B cell (primary cell): ENCODE results near the gene NPW. TPM values are rescaled to one million over a fixed set of nuclear protein-coding genes. Genes with fewer than 3 reads are reported as not detected.

Source experiments
- ATAC-seq: fragments of 200-7000 bp; cut with Tn5 transposase; one replicate; pipeline ENCODE4 v1.10.0; 2021; ENCODE audit warnings: low read depth, mild to moderate bottlenecking, moderate number of reproducible peaks, moderate library complexity
- CTCF ChIA-PET: fragments of 350-600 bp; sonication (Branson Sonifier 250); formaldehyde crosslinking; loops from one replicate; lab custom pipeline; 2021; ENCODE audit warnings: antibody characterized with exemption, inconsistent platforms; lab: Charles Lee
- POLR2A ChIA-PET: fragments of 350-600 bp; sonication (Branson Sonifier 250); formaldehyde crosslinking; loops from one replicate; lab custom pipeline; 2021; ENCODE audit warnings: antibody characterized with exemption; lab: Charles Lee
- DNase-seq: peaks from one replicate; pipeline ENCODE4 v3.0.0; 2013
- H2AFZ ChIP-seq: 2 replicates; pipeline ENCODE4 v1.6.1; 2012; ENCODE audit warnings: mild to moderate bottlenecking, low read depth, low read length; ENCODE audit not compliant: insufficient read depth, poor library complexity, severe bottlenecking
- H3K27ac ChIP-seq, 2 donors: 1 replicate in 1 of 2; 2 replicates in 1 of 2; pipeline ENCODE4 v1.5.1; 2012 to 2013; ENCODE audit warnings: low read length in 2 of 2, mild to moderate bottlenecking in 2 of 2, moderate library complexity in 1 of 2
- H3K27me3 ChIP-seq, 4 experiments: fragments of 200-600 bp in 1 of 4; sonication (generic) in 1 of 4; replicated peaks in 1 of 4; 1 replicate in 2 of 4; 2 replicates in 2 of 4; pipeline versions ENCODE4 v1.6.1 to v1.7.0; 2013 to 2016; ENCODE audit warnings: low read length in 3 of 4, mild to moderate bottlenecking in 2 of 4, mixed read lengths in 1 of 4, moderate library complexity in 1 of 4; ENCODE audit not compliant: insufficient read depth in 4 of 4, control insufficient read depth in 3 of 4; ENCODE audit errors: control extremely low read depth in 1 of 4
- H3K36me3 ChIP-seq, 2 experiments: replicated peaks in 1 of 2; 1 replicate in 1 of 2; 2 replicates in 1 of 2; pipeline versions ENCODE4 v1.6.1 to v1.7.1; 2013; ENCODE audit warnings: low read length in 1 of 2; ENCODE audit not compliant: insufficient read depth in 2 of 2, control insufficient read depth in 1 of 2; ENCODE audit errors: control extremely low read depth in 1 of 2, extremely low read depth in 1 of 2
- H3K4me1 ChIP-seq, 2 donors: fragments of 200-600 bp in 1 of 2; sonication (generic) in 1 of 2; 1 replicate in 1 of 2; 2 replicates in 1 of 2; pipeline versions ENCODE4 v1.5.1 to v1.6.1; 2013 to 2017; ENCODE audit warnings: low read length in 2 of 2; ENCODE audit not compliant: control insufficient read depth in 2 of 2, insufficient read depth in 2 of 2
- H3K4me2 ChIP-seq: replicated peaks from 2 replicates; pipeline ENCODE3; 2012; ENCODE audit warnings: mild to moderate bottlenecking, low read depth, low read length; ENCODE audit not compliant: poor library complexity, severe bottlenecking
- H3K4me3 ChIP-seq, 5 experiments: fragments of 200-600 bp in 1 of 5; sonication (generic) in 1 of 5; 1 replicate in 3 of 5; 2 replicates in 2 of 5; pipeline versions ENCODE4 v1.5.1 to v1.7.0; 2011 to 2016; ENCODE audit warnings: low read length in 4 of 5, mild to moderate bottlenecking in 4 of 5, low read depth in 2 of 5, control low read depth in 1 of 5, moderate library complexity in 1 of 5; ENCODE audit not compliant: insufficient read depth in 1 of 5; ENCODE audit errors: control extremely low read depth in 1 of 5, extremely low read depth in 1 of 5
- H3K79me2 ChIP-seq: fragments of 200-600 bp; sonication (generic); one replicate; pipeline ENCODE4 v1.6.0; 2016; ENCODE audit warnings: low read length; ENCODE audit not compliant: control insufficient read depth, insufficient read depth
- H3K9ac ChIP-seq: fragments of 200-600 bp; sonication (generic); 2 replicates; pipeline ENCODE4 v1.6.1; 2017; ENCODE audit warnings: mild to moderate bottlenecking, low read length, moderate library complexity
- H3K9me3 ChIP-seq, 3 donors: one replicate each; pipeline versions ENCODE4 v1.6.1 to v1.7.1; 2013; ENCODE audit warnings: low read length in 2 of 3; ENCODE audit not compliant: control insufficient read depth in 2 of 3, insufficient read depth in 1 of 3; ENCODE audit errors: control extremely low read depth in 1 of 3
- H4K20me1 ChIP-seq: 2 replicates; pipeline ENCODE4 v1.6.0; 2012; ENCODE audit warnings: mild to moderate bottlenecking, low read length; ENCODE audit not compliant: insufficient read depth, control insufficient read depth, poor library complexity, severe bottlenecking
- H3K27ac Mint-ChIP-seq: one replicate; pipeline ENCODE4 v1.8.0; 2021; ENCODE audit warnings: mixed read lengths
- H3K27me3 Mint-ChIP-seq: one replicate; pipeline ENCODE4 v1.8.0; 2021; ENCODE audit warnings: mixed read lengths
- H3K4me1 Mint-ChIP-seq: one replicate; pipeline ENCODE4 v1.8.0; 2021; ENCODE audit warnings: mixed read lengths
- H3K4me3 Mint-ChIP-seq: one replicate; pipeline ENCODE4 v1.8.0; 2021; ENCODE audit warnings: mixed read lengths
- H3K9me3 Mint-ChIP-seq: one replicate; pipeline ENCODE4 v1.8.0; 2022; ENCODE audit warnings: mixed read lengths; ENCODE audit not compliant: insufficient read depth
- CTCF ChIP-seq: fragments of 200-600 bp; IDR thresholded peaks from one replicate; pipeline ENCODE4 v1.8.0; 2022; ENCODE audit warnings: antibody characterized with exemption, mild to moderate bottlenecking
- EZH2 ChIP-seq: IDR thresholded peaks from 2 replicates; pipeline ENCODE4 v1.6.1; 2012; ENCODE audit warnings: borderline replicate concordance, low read depth, mild to moderate bottlenecking, moderate library complexity, low read length; ENCODE audit not compliant: insufficient read depth, poor library complexity, severe bottlenecking
- WGBS: methylation state at CpG from one replicate; pipeline ENCODE4 v1.1.5; 2013; ENCODE audit warnings: missing lambda C conversion rate; ENCODE audit not compliant: insufficient coverage; 5-methylcytosine and 5-hydroxymethylcytosine counted together
- intact Hi-C: fragments of 100-400 bp; cut with micrococcal nuclease; formaldehyde crosslinking; loops from one replicate; pipeline ENCODE4 v1.10.0; 2022
- polyA plus RNA-seq: library from polyadenylated mRNA; depleted of rRNA; stranded (reverse); fragments of >200 nt; gene quantifications from 2 replicates; pipeline ENCODE4 v1.2.3, GENCODE V29; 2012
- total RNA-seq, 2 donors: library from RNA; stranded (reverse); fragments of 120-200 nt in 1 of 2; gene quantifications; 1 replicate in 1 of 2; 2 replicates in 1 of 2; pipeline versions ENCODE4 v1.2.3 to v1.2.4, GENCODE V29; 2013 to 2022

The NPW gene
- total and polyA plus RNA-seq, 2 donors (not counting 1 experiment from before 2014, with no cell fraction given): 0.13 to 1.7 TPM

- intact Hi-C loops: no loop called here
- H3K27me3 Mint-ChIP-seq: no peaks in the 10 kb centered on the region
- Histone ChIP-seq H4K20me1 (no peaks in the 10 kb centered on the region), H3K4me1 (peaks cover 0 to 3% of the 10 kb centered on the region in 2 donors), H3K4me2 (no peak overlapping the region), H3K27ac (no peak overlapping the region), H2AFZ (no peak overlapping the region), H3K9ac (no peak overlapping the region), H3K9me3 (no peaks in the 10 kb centered on the region), H3K36me3 (no peaks in the 10 kb centered on the region), H3K79me2 (no peaks in the 10 kb centered on the region), H3K4me3 (no peak overlapping the region), H3K27me3 (peaks cover 0 to 5% (median 0%) of the 10 kb centered on the region in 4 experiments)
- POLR2A ChIA-PET: interaction anchor here (0.6 kb wide), 1 partner anchor 9 kb away, joined by 3 read pairs; no protein-coding TSS in a partner anchor
- TF ChIP-seq EZH2 (no peak), CTCF (no peak)
- WGBS: 92% methylated on average over 33 of the region's 41 CpGs
- ATAC-seq (no peak), DNase-seq (no peak)
- no peaks in the 10 kb centered on the region for H3K4me1 Mint-ChIP-seq
- H3K9me3 Mint-ChIP-seq: no peaks in the 10 kb centered on the region
- H3K4me3 Mint-ChIP-seq: no peak overlapping the region
- no peak overlapping the region for H3K27ac Mint-ChIP-seq
- CTCF ChIA-PET: interaction anchor here (1.0 kb wide), 1 partner anchor 9 kb away, joined by 5 read pairs; the partner anchor contains the start of genes NTHL1 and TSC2
Observed at GRCh38 chr16:2038382-2039231, 19.0 kb downstream of the NPW start.
